IMR-90 (cell line): ENCODE data around the gene FHL2. TPM values are rescaled to one million over a fixed set of nuclear protein-coding genes. Genes with fewer than 3 reads are reported as not detected.
"Not testable (repeated sequence)": the region's sequence is repeated elsewhere in the genome, so short reads cannot be mapped to it uniquely, and the experiment has no call there.

Experiments
- ATAC-seq: fragments of 200-7000 bp; cut with Tn5 transposase; 2 replicates; pipeline ENCODE4 v1.9.1; 2020; ENCODE audit warnings: low read depth, mild to moderate bottlenecking, moderate library complexity
- BruUV-seq: library from RNA; stranded (reverse); fragments of 400-500 nt; replicated peaks from 2 replicates; lab custom pipeline; 2021; lab: Mats Ljungman, UMichigan
- CTCF ChIA-PET: fragments of 300-600 bp; formaldehyde crosslinking; extraction: SDS; loops from one replicate; lab custom pipeline; 2021; ENCODE audit warnings: antibody characterized with exemption; lab: Yijun Ruan, JAX
- POLR2A ChIA-PET: fragments of 300-600 bp; sonication (Branson Sonifier 250); formaldehyde crosslinking; loops from one replicate; lab custom pipeline; 2022; ENCODE audit warnings: antibody characterized with exemption; ENCODE audit not compliant: unreplicated experiment; lab: Charles Lee
- DNase-seq: peaks from one replicate; pipeline ENCODE4 v3.0.0; 2013
- H2AFZ ChIP-seq: replicated peaks from 2 replicates; pipeline ENCODE3; 2013; ENCODE audit warnings: low read length, mild to moderate bottlenecking; ENCODE audit not compliant: poor library complexity
- H2AK5ac ChIP-seq: 2 replicates; pipeline ENCODE4 v1.6.1; 2013; ENCODE audit warnings: low read depth, low read length, inconsistent platforms
- H2AK9ac ChIP-seq: replicated peaks from 2 replicates; pipeline ENCODE3; 2013; ENCODE audit warnings: mild to moderate bottlenecking, low read depth, low read length, moderate library complexity; ENCODE audit not compliant: poor library complexity
- H2BK120ac ChIP-seq: 2 replicates; pipeline ENCODE4 v1.6.1; 2013; ENCODE audit warnings: low read depth, low read length, inconsistent platforms
- H2BK15ac ChIP-seq: 3 replicates; pipeline ENCODE4 v1.6.1; 2013; ENCODE audit warnings: low read depth, low read length, inconsistent platforms
- H2BK20ac ChIP-seq: 2 replicates; pipeline ENCODE4 v1.6.1; 2013; ENCODE audit warnings: low read depth, mild to moderate bottlenecking, inconsistent platforms, low read length, moderate library complexity
- H2BK5ac ChIP-seq: 2 replicates; pipeline ENCODE4 v1.6.1; 2013; ENCODE audit warnings: mild to moderate bottlenecking, low read depth, low read length, inconsistent platforms; ENCODE audit not compliant: poor library complexity, severe bottlenecking
- H3K14ac ChIP-seq: replicated peaks from 2 replicates; pipeline ENCODE4 v1.6.1; 2013; ENCODE audit warnings: low read depth, low read length, inconsistent platforms
- H3K18ac ChIP-seq: 2 replicates; pipeline ENCODE4 v1.6.1; 2013; ENCODE audit warnings: low read depth, low read length, control low read depth
- H3K23ac ChIP-seq: 2 replicates; pipeline ENCODE4 v1.6.1; 2013; ENCODE audit warnings: low read depth, low read length, inconsistent platforms
- H3K27ac ChIP-seq: 2 replicates; pipeline ENCODE4 v1.5.1; 2013; ENCODE audit warnings: mild to moderate bottlenecking, control low read depth, low read length; ENCODE audit not compliant: insufficient read depth
- H3K27me3 ChIP-seq: 2 replicates; pipeline ENCODE4 v1.6.1; 2013; ENCODE audit warnings: low read length; ENCODE audit not compliant: control insufficient read depth, insufficient read depth
- H3K36me3 ChIP-seq: 2 replicates; pipeline ENCODE4 v1.6.1; 2013; ENCODE audit warnings: low read length, mixed read lengths; ENCODE audit not compliant: control insufficient read depth, insufficient read depth
- H3K4ac ChIP-seq: 2 replicates; pipeline ENCODE4 v1.6.1; 2013; ENCODE audit warnings: low read depth, low read length, inconsistent platforms
- H3K4me1 ChIP-seq: 2 replicates; pipeline ENCODE4 v1.6.1; 2013; ENCODE audit warnings: low read length, mixed read lengths; ENCODE audit not compliant: control insufficient read depth, insufficient read depth
- H3K4me2 ChIP-seq: 2 replicates; pipeline ENCODE4 v1.6.1; 2013; ENCODE audit warnings: low read depth, mild to moderate bottlenecking, control low read depth, low read length, moderate library complexity
- H3K4me3 ChIP-seq: 2 replicates; pipeline ENCODE4 v1.5.1; 2013; ENCODE audit warnings: low read depth, mild to moderate bottlenecking, control low read depth, low read length, moderate library complexity; ENCODE audit not compliant: insufficient read depth
- H3K56ac ChIP-seq: 2 replicates; pipeline ENCODE4 v1.6.1; 2013; ENCODE audit warnings: low read length, inconsistent platforms; ENCODE audit not compliant: insufficient read depth; ENCODE audit errors: extremely low read depth
- H3K79me1 ChIP-seq, 2 experiments: 2 replicates each; pipeline ENCODE4 v1.6.1; 2013; ENCODE audit warnings: low read length in 2 of 2, inconsistent platforms in 1 of 2, low read depth in 1 of 2
- H3K9ac ChIP-seq: 2 replicates; pipeline ENCODE4 v1.6.1; 2013; ENCODE audit warnings: low read depth, low read length, control low read depth
- H3K9me1 ChIP-seq: 2 replicates; pipeline ENCODE4 v1.6.1; 2013; ENCODE audit warnings: low read length, inconsistent platforms; ENCODE audit not compliant: insufficient read depth
- H3K9me3 ChIP-seq: 2 replicates; pipeline ENCODE4 v1.6.1; 2013; ENCODE audit warnings: low read length; ENCODE audit not compliant: control insufficient read depth, insufficient read depth
- H4K20me1 ChIP-seq: 2 replicates; pipeline ENCODE4 v1.6.1; 2013; ENCODE audit warnings: low read length, inconsistent platforms; ENCODE audit not compliant: insufficient read depth
- H4K5ac ChIP-seq: 2 replicates; pipeline ENCODE4 v1.6.1; 2013; ENCODE audit warnings: mild to moderate bottlenecking, low read depth, low read length, control low read depth
- H4K8ac ChIP-seq, 2 experiments: 2 replicates each; pipeline ENCODE4 v1.6.1; 2013; ENCODE audit warnings: low read depth in 2 of 2, low read length in 2 of 2, control low read depth in 1 of 2, inconsistent platforms in 1 of 2
- H4K91ac ChIP-seq: 2 replicates; pipeline ENCODE4 v1.6.1; 2013; ENCODE audit warnings: low read depth, low read length, inconsistent platforms; ENCODE audit not compliant: insufficient read depth
- WGBS, 2 experiments: methylation state at CpG; one replicate each; pipeline versions ENCODE4 v1.1.5 to v1.1.7; 2013; ENCODE audit warnings: missing lambda C conversion rate in 2 of 2; ENCODE audit not compliant: insufficient read length in 1 of 2; ENCODE audit errors: extremely low coverage in 2 of 2; 5-methylcytosine and 5-hydroxymethylcytosine counted together
- dilution Hi-C: fragments of 300-500 bp; cut with HindIII; formaldehyde crosslinking; loops from one replicate; pipeline ENCODE4 v1.14.3; 2018; ENCODE audit warnings: low sequenced_read_pairs; ENCODE audit not compliant: unreplicated experiment
- in situ Hi-C: fragments of 300-500 bp; cut with MboI; formaldehyde crosslinking; loops from 3 replicates; pipeline ENCODE4 v1.14.3; 2019; ENCODE audit warnings: low sequenced_read_pairs, inconsistent platforms, mixed read lengths
- intact Hi-C: fragments of 100-400 bp; cut with micrococcal nuclease; formaldehyde crosslinking; loops from 2 replicates; pipeline ENCODE4 v1.10.0; 2022
- polyA plus RNA-seq, 3 experiments: library from polyadenylated mRNA; depleted of rRNA; stranded (reverse); fragments of >200 nt; gene quantifications; 2 replicates each; pipeline ENCODE4 v1.2.3, GENCODE V29; 2012; ENCODE audit warnings: low replicate concordance in 1 of 3
- total RNA-seq: library from RNA; depleted of rRNA; stranded (reverse); fragments of >200 nt; gene quantifications from 2 replicates; pipeline ENCODE4 v1.2.3, GENCODE V29; 2012

Gene FHL2
- total and polyA plus RNA-seq, 2 of the 4 experiments (the other 2 are of a cell fraction) = 464 to 550 TPM

DNA sequence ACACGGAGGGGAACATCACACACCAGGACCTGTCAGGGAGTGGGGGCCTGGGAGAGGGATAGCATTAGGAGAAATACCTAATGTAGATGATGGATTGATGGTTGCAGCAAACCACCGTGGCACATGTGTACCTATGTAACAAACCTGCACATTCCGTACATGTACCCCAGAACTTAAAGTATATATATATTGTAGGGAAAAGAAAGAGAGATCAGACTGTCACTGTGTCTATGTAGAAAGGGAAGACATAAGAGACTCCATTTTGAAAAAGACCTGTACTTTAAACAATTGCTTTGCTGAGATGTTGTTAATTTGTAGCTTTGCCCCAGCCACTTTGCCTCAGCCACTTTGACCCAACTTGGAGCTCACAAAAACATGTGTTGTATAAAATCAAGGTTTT is 26.0 kb upstream of the FHL2 start:
- DNase-seq, H4K8ac ChIP-seq, H2BK5ac ChIP-seq, H4K5ac ChIP-seq, H3K56ac ChIP-seq, H3K9me1 ChIP-seq, H3K27ac ChIP-seq, H4K91ac ChIP-seq, intact Hi-C loops, H3K4me2 ChIP-seq, H4K20me1 ChIP-seq, POLR2A ChIA-PET, H3K18ac ChIP-seq, H3K9ac ChIP-seq, H3K4me1 ChIP-seq, ATAC-seq, H3K4me3 ChIP-seq, H3K36me3 ChIP-seq, in situ Hi-C loops, H2AK9ac ChIP-seq, H2BK120ac ChIP-seq, CTCF ChIA-PET, H3K23ac ChIP-seq, H3K79me1 ChIP-seq, H2BK20ac ChIP-seq, H2BK15ac ChIP-seq, dilution Hi-C loops, H3K4ac ChIP-seq, H2AFZ ChIP-seq, H2AK5ac ChIP-seq, H3K14ac ChIP-seq, BruUV-seq: not testable (repeated sequence)
- H3K9me3 ChIP-seq = peaks cover 11% of the 10 kb centered on the region
- no CpG with 5 or more reads among the region's 3 CpGs for WGBS, 2 experiments
- H3K27me3 ChIP-seq = peaks cover 37% of the 10 kb centered on the region
